HG02938 (cell line): Measurements from ENCODE around the gene CLEC5A.
"Not testable (repeated sequence)": the region's sequence is repeated elsewhere in the genome, so short reads cannot be mapped to it uniquely, and the experiment has no call there.

Experiments
- ATAC-seq: cut with Tn5 transposase; IDR thresholded peaks from one replicate; pipeline ENCODE4 v1.9.1; 2021; ENCODE audit warnings: mild to moderate bottlenecking, moderate library complexity; ENCODE audit not compliant: unreplicated experiment

The CLEC5A gene

GRCh38 chr7:141949451-141949850, 2.7 kb upstream of the CLEC5A start:
- no peak for ATAC-seq

- no peak for ATAC-seq
These were observed 2.2 kb upstream of the CLEC5A start for GRCh38 chr7:141949021-141949420.

GRCh38 chr7:141945356-141945755, 1.4 kb downstream of the CLEC5A start:
- ATAC-seq, result no peak

GRCh38 chr7:141944811-141945210, 2.0 kb downstream of the CLEC5A start:
- no peak for ATAC-seq

- ATAC-seq, result no peak
These were observed 2.9 kb downstream of the CLEC5A start for GRCh38 chr7:141943846-141944245.

GRCh38 chr7:141941075-141941474, 5.7 kb downstream of the CLEC5A start:
- no peak for ATAC-seq

- ATAC-seq, result no peak
These were observed 16.6 kb downstream of the CLEC5A start for GRCh38 chr7:141930211-141930610.

GRCh38 chr7:141928845-141929195, 18.0 kb downstream of the CLEC5A start:
- ATAC-seq, result no peak

GRCh38 chr7:141928146-141928844, 18.5 kb downstream of the CLEC5A start:
- no peak for ATAC-seq

- ATAC-seq, result no peak
These were observed 26.5 kb downstream of the CLEC5A start for GRCh38 chr7:141920281-141920680.

GRCh38 chr7:141916099-141916498, 30.7 kb downstream of the CLEC5A start, which contains the start of gene OR9A4:
Gene OR9A4 (plus strand): TSS chr7:141916399. CDS start chr7:141918876, 2,477 bp downstream.
- no peak for ATAC-seq

GRCh38 chr7:141915565-141915964, 31.2 kb downstream of the CLEC5A start:
- no peak for ATAC-seq

GRCh38 chr7:141911391-141911790, 35.4 kb downstream of the CLEC5A start:
- ATAC-seq, result no peak

- no peak for ATAC-seq
These were observed 40.5 kb downstream of the CLEC5A start for GRCh38 chr7:141906285-141906684.

- ATAC-seq, result not testable (repeated sequence)
These were observed 47.4 kb downstream of the CLEC5A start for GRCh38 chr7:141899366-141899765.

- no peak for ATAC-seq
These were observed 55.4 kb downstream of the CLEC5A start for GRCh38 chr7:141891336-141891735.

GRCh38 chr7:141889321-141889720, 57.5 kb downstream of the CLEC5A start:
- ATAC-seq, result no peak

GRCh38 chr7:141884539-141885225, 62.1 kb downstream of the CLEC5A start:
- ATAC-seq, result peak; percentile 87

- ATAC-seq, result no peak
These were observed 65.8 kb downstream of the CLEC5A start for GRCh38 chr7:141880960-141881359.

- ATAC-seq, result no peak
These were observed 69.4 kb downstream of the CLEC5A start for GRCh38 chr7:141877365-141877764.
